Measurements from ENCODE around the gene PPIE.
A peak's percentile ranks its signal among the peaks of the same experiment; 100 is the strongest.

The PPIE gene

GRCh38 chr1:39738622-39739366, at the start of gene PPIE:
Gene PPIE (plus strand): TSS chr1:39738882. CDS start chr1:39738901, 19 bp downstream.
- DNase-seq = peak; percentile 89 to 96

GRCh38 chr1:39689214-39689613, 49.5 kb upstream of the PPIE start:
- DNase-seq = no peak

- no peak for DNase-seq
Observed at GRCh38 chr1:39689635-39690034, 49.0 kb upstream of the PPIE start.

- DNase-seq = no peak
Observed at GRCh38 chr1:39690225-39690624, 48.5 kb upstream of the PPIE start.

- no peak for DNase-seq
Observed at GRCh38 chr1:39690794-39691382, 47.8 kb upstream of the PPIE start.

- DNase-seq = peak; percentile 65 to 68
Observed at GRCh38 chr1:39691383-39692151, 47.1 kb upstream of the PPIE start, which contains the start of gene HPCAL4. Gene HPCAL4 (minus strand): TSS chr1:39691433. CDS start chr1:39684603, 6,830 bp downstream.

- DNase-seq = no peak
Observed at GRCh38 chr1:39692152-39693074, 46.3 kb upstream of the PPIE start.

GRCh38 chr1:39694026-39694425, 44.7 kb upstream of the PPIE start:
- no peak for DNase-seq

- peak; percentile 38 to 59 for DNase-seq
Observed at GRCh38 chr1:39695016-39695415, 43.7 kb upstream of the PPIE start.

GRCh38 chr1:39696448-39696847, 42.2 kb upstream of the PPIE start:
- no peak for DNase-seq

GRCh38 chr1:39698568-39698967, 40.1 kb upstream of the PPIE start:
- DNase-seq = no peak

- no peak for DNase-seq
Observed at GRCh38 chr1:39699419-39699818, 39.3 kb upstream of the PPIE start.

GRCh38 chr1:39700348-39700747, 38.3 kb upstream of the PPIE start:
- DNase-seq = no peak

GRCh38 chr1:39701049-39701439, 37.6 kb upstream of the PPIE start:
- no peak for DNase-seq

GRCh38 chr1:39704757-39705156, 33.9 kb upstream of the PPIE start:
- DNase-seq = no peak

GRCh38 chr1:39707506-39707905, 31.2 kb upstream of the PPIE start:
- no peak for DNase-seq

GRCh38 chr1:39711104-39711965, 27.3 kb upstream of the PPIE start:
- DNase-seq = no peak

GRCh38 chr1:39711966-39712340, 26.7 kb upstream of the PPIE start:
- no peak for DNase-seq

GRCh38 chr1:39713557-39713956, 25.1 kb upstream of the PPIE start:
- no peak for DNase-seq

GRCh38 chr1:39717809-39718208, 20.9 kb upstream of the PPIE start:
- DNase-seq = no peak

GRCh38 chr1:39720094-39720999, 18.3 kb upstream of the PPIE start:
- DNase-seq = peak; percentile 27 to 89
